Bronchial epithelial cell (primary cell): ENCODE results near the gene TIE1. TPM values are rescaled to one million over a fixed set of nuclear protein-coding genes. Genes with fewer than 3 reads are reported as not detected.

ENCODE experiments used
- DNase-seq: peaks from one replicate; pipeline ENCODE4 v3.0.0-alpha.2; 2010; ENCODE audit warnings: low read depth
- FAIRE-seq: peaks from 2 replicates; lab custom pipeline; 2011; peaks lifted over from hg19 to GRCh38; lab: Jason Lieb, UNC
- H3K27me3 ChIP-seq: 2 replicates; pipeline ENCODE4 v1.5.1; 2011; ENCODE audit warnings: low read length; ENCODE audit not compliant: control insufficient read depth, insufficient read depth
- H3K36me3 ChIP-seq: 2 replicates; pipeline ENCODE4 v1.5.1; 2011; ENCODE audit warnings: low read length; ENCODE audit not compliant: control insufficient read depth, insufficient read depth
- H3K4me3 ChIP-seq: 2 replicates; pipeline ENCODE4 v1.5.1; 2011; ENCODE audit warnings: mild to moderate bottlenecking, low read depth, low read length, control low read depth
- CTCF ChIP-seq: IDR thresholded peaks from 2 replicates; pipeline ENCODE4 v1.5.1; 2011; ENCODE audit warnings: mild to moderate bottlenecking, moderate library complexity, low read length, control low read depth, inconsistent platforms; ENCODE audit not compliant: insufficient read depth, severe bottlenecking
- total RNA-seq: library from RNA; depleted of rRNA; stranded (reverse); fragments of >200 nt; gene quantifications from 2 replicates; pipeline ENCODE4 v1.2.1, GENCODE V29; 2014

Gene TIE1
- total RNA-seq, 1 donor from 2014 or later: 0.53 TPM

GRCh38 chr1:43267291-43267805 is 33.4 kb upstream of the TIE1 start:
- Histone ChIP-seq H3K36me3 (no peaks in the 10 kb centered on the region), H3K27me3 (no peaks in the 10 kb centered on the region), H3K4me3 (no peak overlapping the region)
- no peak for FAIRE-seq
- TF ChIP-seq CTCF: no peak
- DNase-seq: no peak

- no peak for DNase-seq
- Histone ChIP-seq H3K27me3 (no peaks in the 10 kb centered on the region), H3K36me3 (no peaks in the 10 kb centered on the region), H3K4me3 (no peak overlapping the region)
- no peak for TF ChIP-seq CTCF
- FAIRE-seq: no peak
Measured at GRCh38 chr1:43267818-43268425, 32.9 kb upstream of the TIE1 start.

GRCh38 chr1:43269627-43270375 is 31.0 kb upstream of the TIE1 start, which contains the start of gene TMEM125:
Gene TMEM125 (plus strand): TSS chr1:43269983. CDS start chr1:43272723, 2,740 bp downstream.
- Histone ChIP-seq H3K36me3 (no peaks in the 10 kb centered on the region), H3K27me3 (no peaks in the 10 kb centered on the region), H3K4me3 (peak within 1 kb of the TSS; percentile 27)
- no peak for DNase-seq
- FAIRE-seq: peak; percentile 62
- no peak for TF ChIP-seq CTCF

- TF ChIP-seq CTCF: no peak
- peak; percentile 80 for DNase-seq
- peak overlapping the region; percentile 27 for H3K4me3 ChIP-seq
- H3K36me3 ChIP-seq: no peaks in the 10 kb centered on the region
- no peaks in the 10 kb centered on the region for H3K27me3 ChIP-seq
- FAIRE-seq: peak; percentile 64
Measured at GRCh38 chr1:43270421-43271095, 30.2 kb upstream of the TIE1 start.

GRCh38 chr1:43271186-43272118 is 29.3 kb upstream of the TIE1 start:
- FAIRE-seq (no peak), DNase-seq (peak; percentile 2)
- Histone ChIP-seq H3K36me3 (no peaks in the 10 kb centered on the region), H3K27me3 (no peaks in the 10 kb centered on the region), H3K4me3 (no peak overlapping the region)
- no peak for TF ChIP-seq CTCF
